ENCODE results near the gene MB21D2.

MB21D2 gene

DNA sequence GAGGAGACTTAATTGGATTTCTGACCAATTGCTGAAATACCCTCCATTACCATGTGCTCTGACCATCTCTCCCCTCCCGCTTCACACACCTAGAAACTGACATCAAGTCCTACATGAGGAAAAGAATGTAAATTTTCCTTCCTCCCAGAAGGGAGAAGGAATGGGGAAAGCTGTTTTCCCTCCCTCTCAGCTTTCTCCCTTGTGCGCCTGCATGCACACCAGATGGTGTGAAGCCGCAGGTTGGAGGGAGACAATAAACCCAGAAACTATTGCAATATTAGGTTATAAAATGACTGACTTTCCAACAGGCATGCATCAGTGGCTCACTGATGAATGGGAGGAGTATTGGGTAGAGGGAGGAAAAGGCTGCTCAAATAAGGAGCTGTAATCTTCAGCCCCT lies 50.9 kb downstream of the MB21D2 start:
- TF ChIP-seq GATA2 (IDR thresholded peaks at IDR 0.05; ENCODE audit: low read depth, low read length): no peak
- no peak for TF ChIP-seq GATA3 (IDR thresholded peaks at IDR 0.05; ENCODE audit: low read depth, low read length)

DNA sequence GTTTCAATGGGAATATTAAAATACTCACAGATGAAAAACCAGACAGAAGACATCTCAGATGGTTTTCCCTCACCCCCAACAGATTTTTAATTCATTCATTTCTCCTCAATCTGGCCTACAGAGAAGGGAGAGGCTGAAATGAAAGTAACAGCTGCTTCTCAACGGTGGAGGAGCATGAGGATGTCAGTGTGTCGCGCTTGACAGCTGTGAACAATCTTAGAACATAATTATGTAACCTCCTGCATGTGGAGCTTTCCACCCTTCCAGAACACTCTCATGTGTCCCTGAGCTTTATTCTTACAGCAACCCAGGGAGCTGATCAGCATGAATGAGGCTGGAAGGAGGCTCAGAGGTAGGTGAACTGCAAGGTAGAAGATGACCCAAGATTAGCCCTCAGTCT lies 52.7 kb downstream of the MB21D2 start:
- TF ChIP-seq GATA3 (IDR thresholded peaks at IDR 0.05; ENCODE audit: low read depth, low read length) (no peak), GATA2 (IDR thresholded peaks at IDR 0.05; ENCODE audit: low read depth, low read length) (no peak)

DNA sequence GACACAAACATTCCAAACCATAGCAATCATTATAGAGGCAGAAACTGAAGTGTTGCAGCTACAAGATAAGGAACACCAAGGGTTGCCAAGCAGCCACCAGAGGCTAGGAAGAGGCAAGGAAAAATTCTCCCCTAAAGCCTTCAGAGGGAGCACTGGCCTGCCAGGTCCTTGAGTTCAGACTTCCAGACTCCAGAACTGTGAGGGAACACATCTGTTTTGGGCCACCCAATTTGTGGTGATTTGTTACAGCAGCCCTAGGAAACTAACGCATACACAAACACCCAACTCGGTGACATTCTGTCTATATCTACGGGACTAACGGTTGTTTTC lies 54.6 kb downstream of the MB21D2 start:
- TF ChIP-seq GATA3 (IDR thresholded peaks at IDR 0.05; ENCODE audit: low read depth, low read length) (no peak), GATA2 (IDR thresholded peaks at IDR 0.05; ENCODE audit: low read depth, low read length) (no peak)

DNA sequence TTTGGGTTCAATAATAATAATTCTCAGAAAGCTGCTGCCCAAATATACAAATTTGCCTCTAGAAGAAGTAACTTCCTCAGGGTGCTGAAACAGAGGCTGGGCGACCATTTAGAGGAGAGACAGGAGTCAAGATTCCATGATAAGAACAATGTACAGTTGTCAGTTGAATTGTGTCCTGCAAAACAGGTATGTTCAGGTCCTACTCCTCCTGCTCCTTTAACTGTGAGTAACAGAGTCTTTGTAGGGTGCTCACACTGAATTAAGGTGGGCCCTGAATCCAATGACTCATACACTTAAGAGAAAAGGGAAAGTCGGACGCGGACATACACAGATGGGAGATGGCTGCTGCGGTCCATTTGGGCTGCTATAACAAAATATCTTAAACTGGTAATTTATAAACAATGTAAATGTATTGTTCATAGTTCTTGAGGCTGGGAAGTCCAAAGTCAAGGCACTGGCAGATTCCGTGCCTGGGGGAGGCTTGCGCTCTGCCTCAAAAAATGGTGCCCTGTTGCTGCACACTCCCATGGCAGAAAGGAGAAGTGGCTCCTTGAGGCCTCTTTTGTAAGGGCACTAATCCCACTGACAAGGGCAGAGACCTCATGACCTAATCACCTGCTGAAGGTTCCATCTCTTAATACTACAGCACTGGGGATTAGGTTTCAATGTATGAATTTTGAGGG lies 55.1 kb downstream of the MB21D2 start:
- no peak for TF ChIP-seq GATA3 (IDR thresholded peaks at IDR 0.05; ENCODE audit: low read depth, low read length)
- TF ChIP-seq GATA2 (IDR thresholded peaks at IDR 0.05; ENCODE audit: low read depth, low read length): no peak

DNA sequence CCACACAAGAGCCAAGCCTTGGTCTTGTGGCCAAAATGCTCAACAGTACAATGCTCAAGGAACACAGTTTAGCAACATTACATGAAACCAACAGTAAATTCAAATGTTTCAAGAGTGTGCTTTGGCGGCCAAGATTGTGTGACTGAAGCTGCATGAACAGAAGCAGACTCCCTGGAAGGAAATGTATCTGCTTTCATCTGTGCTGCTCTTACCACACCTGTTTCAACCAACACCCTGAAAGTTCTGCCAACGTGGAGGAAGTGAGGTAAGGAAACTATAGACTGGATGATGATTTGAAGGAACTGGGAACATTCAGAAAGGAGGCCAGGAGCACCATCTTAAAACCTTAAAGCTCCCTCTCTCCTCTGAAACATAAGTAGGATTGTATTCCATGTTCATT lies 55.7 kb downstream of the MB21D2 start:
- TF ChIP-seq GATA3 (IDR thresholded peaks at IDR 0.05; ENCODE audit: low read depth, low read length) (no peak), GATA2 (IDR thresholded peaks at IDR 0.05; ENCODE audit: low read depth, low read length) (no peak)

DNA sequence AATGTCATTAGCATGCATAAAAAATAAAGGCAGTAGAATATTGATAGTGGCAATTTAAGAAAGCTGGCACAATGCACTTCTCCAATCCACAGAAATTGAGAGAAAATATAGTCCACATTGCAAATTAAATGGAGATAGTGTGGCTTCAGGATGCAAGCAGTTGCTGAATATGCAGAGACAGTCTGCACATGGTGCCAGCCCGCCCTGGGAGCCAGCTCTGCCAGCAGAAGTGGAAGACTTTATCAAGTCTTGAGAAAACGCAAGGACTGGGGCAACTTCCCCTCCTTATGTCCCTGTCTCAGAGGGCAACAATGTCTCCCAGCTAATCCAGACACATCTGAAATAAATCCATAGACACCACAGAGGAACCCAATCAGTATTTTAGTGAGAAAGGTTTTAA lies 57.2 kb downstream of the MB21D2 start:
- TF ChIP-seq GATA2 (IDR thresholded peaks at IDR 0.05; ENCODE audit: low read depth, low read length) (no peak), GATA3 (IDR thresholded peaks at IDR 0.05; ENCODE audit: low read depth, low read length) (no peak)

DNA sequence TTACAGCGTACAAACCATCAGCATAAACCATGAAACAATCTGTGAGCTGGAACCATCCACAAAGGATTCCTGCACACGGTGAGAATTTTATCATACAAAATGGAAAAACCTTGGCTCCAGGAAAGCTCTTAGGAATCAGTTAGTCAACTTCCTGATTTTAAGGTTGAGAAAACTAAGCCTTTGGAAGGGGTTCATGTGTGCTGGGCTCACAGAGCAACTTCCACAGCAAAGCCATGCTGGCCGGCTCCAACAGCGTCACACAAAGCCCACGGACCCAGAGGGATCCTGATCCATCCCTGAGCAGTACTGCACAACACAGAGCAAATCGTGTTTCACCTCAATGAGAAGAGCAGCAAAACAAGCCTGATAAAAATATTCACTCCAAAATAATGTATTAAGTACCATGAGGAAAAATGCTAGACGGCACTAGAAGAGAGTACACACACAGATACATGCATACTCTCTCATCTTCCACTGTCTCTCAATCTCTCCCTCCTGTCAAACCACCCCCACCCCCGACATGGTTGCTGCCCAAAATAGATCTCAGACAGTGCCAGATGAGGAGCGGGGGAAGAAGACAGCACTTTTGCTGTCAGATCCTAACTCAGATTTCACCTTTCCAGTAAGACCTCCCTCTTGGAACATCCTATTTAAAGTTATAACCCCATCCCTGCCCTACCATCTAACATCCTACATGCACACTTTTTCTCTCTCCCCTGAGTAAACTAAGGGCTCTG lies 58.6 kb downstream of the MB21D2 start:
- TF ChIP-seq GATA2 (IDR thresholded peaks at IDR 0.05; ENCODE audit: low read depth, low read length) (no peak), GATA3 (IDR thresholded peaks at IDR 0.05; ENCODE audit: low read depth, low read length) (no peak)

DNA sequence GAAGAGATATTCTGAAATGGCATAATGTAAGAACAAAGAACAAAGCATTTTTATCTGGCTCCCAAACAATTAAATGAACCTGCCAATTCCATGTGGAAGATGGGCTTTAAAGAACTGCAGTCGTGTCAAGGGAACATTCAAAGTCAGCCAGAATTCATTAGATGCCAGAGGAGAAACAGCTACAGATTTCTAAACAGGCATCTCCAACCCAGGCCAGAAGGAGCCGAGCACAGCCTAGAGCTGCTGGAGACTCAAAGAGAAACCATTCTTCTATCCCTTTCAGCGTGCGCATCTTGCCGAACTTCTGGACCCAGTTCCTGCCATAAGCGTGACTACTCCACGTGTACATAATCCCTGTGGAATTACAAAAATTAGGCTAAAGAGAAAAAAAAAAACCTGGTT lies 60.4 kb downstream of the MB21D2 start:
- TF ChIP-seq GATA3 (IDR thresholded peaks at IDR 0.05; ENCODE audit: low read depth, low read length) (no peak), GATA2 (IDR thresholded peaks at IDR 0.05; ENCODE audit: low read depth, low read length) (0 out of 2 replicates have a peak, but pooled peaks have one; percentile 7)

DNA sequence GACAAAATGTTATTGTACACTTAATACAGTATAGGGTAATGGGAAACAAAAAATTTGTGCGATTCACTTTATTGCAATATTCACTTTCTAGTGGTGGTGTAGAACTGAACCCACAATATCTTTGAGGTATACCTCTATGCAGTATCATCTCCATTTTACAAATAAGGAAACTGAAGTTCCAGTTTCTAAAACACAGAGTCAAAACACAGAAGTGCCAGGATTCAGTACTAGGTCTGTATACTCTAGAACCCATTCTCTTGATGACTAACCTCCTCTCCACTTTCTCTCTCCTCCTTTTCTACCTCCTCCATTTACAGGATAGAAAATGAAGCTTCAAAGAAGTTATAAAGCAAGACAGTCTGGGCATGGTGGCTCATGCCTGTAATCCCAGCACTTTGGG lies 62.2 kb downstream of the MB21D2 start:
- TF ChIP-seq GATA3 (IDR thresholded peaks at IDR 0.05; ENCODE audit: low read depth, low read length): no peak
- TF ChIP-seq GATA2 (IDR thresholded peaks at IDR 0.05; ENCODE audit: low read depth, low read length): no peak

DNA sequence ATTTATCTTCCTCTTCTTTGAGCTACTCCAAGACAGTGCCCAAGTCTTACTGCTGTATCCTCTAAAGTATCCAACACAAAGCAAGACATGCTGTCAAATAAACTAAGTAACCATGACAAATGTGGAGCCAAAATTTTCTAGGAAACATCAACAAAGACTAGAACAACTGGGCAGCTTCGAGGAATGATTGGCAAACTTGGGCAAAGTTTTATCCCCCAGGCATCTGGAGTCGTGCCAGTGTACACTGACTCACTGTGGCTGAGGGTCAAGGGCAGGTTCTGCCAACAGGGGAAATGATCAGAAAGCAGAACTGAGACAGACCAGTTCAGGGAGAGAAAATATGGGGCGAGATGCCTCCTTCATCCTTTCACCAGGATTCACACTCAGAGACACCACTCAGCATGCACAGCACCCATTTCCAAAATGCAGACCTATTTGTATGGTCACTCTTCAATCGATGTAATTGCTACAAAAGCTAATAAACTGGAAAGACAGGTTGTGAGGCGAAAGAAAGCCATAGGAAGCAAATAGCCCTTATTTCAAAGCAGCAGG lies 65.8 kb downstream of the MB21D2 start:
- TF ChIP-seq GATA3 (IDR thresholded peaks at IDR 0.05; ENCODE audit: low read depth, low read length) (no peak), GATA2 (IDR thresholded peaks at IDR 0.05; ENCODE audit: low read depth, low read length) (no peak)

DNA sequence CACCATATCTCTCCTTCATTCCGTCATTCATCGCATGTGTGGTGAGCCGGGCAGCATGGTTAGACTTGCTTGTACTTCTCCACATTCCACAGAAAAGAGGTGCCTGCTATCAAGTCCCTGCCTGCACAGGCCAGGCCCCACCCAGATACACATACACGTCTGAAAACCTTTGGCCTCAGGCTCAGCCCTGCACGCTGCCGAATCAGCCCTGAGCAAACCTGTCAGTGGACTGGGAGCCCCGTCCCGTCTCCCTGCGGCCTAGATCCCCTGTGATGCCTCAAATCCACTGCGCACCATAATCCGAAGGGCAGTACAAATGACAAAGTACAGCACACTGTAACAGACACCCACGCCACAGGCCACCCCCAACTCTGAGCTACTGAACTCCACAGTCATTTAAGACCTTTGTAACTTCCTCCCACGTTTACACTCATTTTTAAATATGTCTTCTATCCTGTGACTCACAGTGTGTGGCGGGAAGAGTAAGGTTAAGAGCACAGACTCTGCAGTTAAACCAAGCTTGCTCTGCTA lies 67.1 kb downstream of the MB21D2 start:
- TF ChIP-seq GATA2 (IDR thresholded peaks at IDR 0.05; ENCODE audit: low read depth, low read length): no peak
- no peak for TF ChIP-seq GATA3 (IDR thresholded peaks at IDR 0.05; ENCODE audit: low read depth, low read length)

DNA sequence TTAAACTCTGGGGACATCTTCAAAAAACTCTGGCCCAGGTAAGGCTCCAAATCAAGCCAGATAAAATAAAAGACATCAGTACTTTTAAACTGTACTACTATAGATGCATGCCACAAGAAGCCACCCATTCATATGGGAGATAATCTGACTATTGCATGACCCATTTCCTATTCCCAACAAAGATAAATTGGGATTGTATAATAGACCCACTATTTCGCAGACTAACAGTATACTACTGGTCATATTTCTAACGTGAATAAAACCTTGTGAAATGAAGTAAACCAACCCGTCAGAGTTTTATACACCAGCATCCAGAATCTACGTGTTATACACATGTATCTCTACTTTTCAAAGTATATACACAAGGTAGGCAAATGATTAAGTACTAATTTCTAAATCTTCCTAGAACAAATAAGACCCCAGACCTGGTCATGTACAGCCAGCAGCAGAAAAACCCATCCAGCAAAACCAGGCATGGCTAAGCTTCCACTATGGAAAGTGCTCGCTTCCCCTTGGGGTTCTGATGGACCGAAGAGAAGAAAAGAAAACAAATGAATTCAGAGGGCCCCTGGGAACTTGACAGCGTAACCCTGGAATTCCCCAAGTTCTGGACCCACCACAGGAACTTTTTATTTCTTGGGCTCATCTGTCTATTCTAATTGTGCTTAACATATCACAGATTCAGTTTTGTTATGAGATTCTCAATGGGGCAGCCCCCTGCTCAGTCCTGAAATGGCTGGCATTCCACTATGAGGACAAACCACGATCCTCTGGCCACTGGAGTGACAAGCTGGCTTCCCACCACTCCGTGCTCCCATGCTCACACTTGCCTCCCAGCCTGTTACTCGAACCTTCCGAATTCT lies 69.1 kb downstream of the MB21D2 start:
- TF ChIP-seq GATA3 (IDR thresholded peaks at IDR 0.05; ENCODE audit: low read depth, low read length): no peak
- TF ChIP-seq GATA2 (IDR thresholded peaks at IDR 0.05; ENCODE audit: low read depth, low read length): no peak

DNA sequence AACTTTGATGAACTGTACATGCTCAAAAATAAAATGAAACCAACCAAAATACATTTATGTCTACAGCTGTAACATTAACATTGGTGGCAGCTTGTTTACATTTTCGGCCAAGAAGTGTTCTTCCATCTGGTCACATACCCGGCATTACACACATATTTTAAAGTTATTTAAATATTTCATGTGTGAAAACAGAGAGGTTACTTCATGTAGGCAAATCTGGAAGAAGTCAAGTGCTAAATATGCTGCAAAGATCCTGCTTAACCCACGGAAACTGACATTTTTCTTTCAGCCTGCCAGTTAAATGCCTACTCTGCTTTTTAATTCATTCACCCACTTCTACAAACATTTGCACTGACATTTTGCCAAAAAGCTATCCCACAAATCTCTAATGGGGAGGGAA lies 69.7 kb downstream of the MB21D2 start:
- TF ChIP-seq GATA2 (IDR thresholded peaks at IDR 0.05; ENCODE audit: low read depth, low read length) (no peak), GATA3 (IDR thresholded peaks at IDR 0.05; ENCODE audit: low read depth, low read length) (no peak)

DNA sequence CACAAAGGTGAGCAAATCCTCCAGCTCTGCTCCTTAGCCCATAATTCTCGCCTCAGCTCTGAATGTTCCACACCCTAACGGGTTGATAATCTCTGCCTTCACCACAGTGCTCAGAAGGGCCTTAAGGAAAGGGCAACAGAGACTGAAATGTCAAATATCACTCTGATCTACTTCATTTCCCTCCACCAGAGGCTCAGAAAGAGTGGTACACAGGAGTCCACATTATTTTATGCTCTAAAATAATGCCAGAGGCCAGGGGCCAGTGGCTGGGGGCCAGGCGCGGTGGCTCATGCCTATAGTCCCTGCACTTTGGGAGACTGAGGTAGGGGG lies 72.2 kb downstream of the MB21D2 start:
- TF ChIP-seq GATA3 (IDR thresholded peaks at IDR 0.05; ENCODE audit: low read depth, low read length) (no peak), GATA2 (IDR thresholded peaks at IDR 0.05; ENCODE audit: low read depth, low read length) (no peak)

All from SH-SY5Y (cell line).